K562 (cell line): ENCODE measurements around the gene EGR1. TPM values are rescaled to one million over a fixed set of nuclear protein-coding genes. Genes with fewer than 3 reads are reported as not detected.
A peak's percentile ranks its signal among the peaks of the same experiment; 100 is the strongest.

ENCODE experiments used
- DACH1 ChIP-seq: fragments of 450-650 bp; IDR thresholded peaks from 2 replicates; pipeline ENCODE4 v1.6.1; 2018; ENCODE audit not compliant: partially characterized antibody
- ESRRA ChIP-seq: fragments of 450-650 bp; IDR thresholded peaks from 2 replicates; pipeline ENCODE4 v1.6.1; 2014; ENCODE audit warnings: low read depth, mild to moderate bottlenecking, moderate library complexity, borderline replicate concordance
- GTF2A2 ChIP-seq: IDR thresholded peaks from 2 replicates; pipeline ENCODE4 v1.6.1; 2016; ENCODE audit warnings: mild to moderate bottlenecking, missing genetic modification characterization, missing compliant biosample characterization
- KLF13 ChIP-seq: fragments of 450-650 bp; IDR thresholded peaks from 2 replicates; pipeline ENCODE4 v1.6.1; 2016; ENCODE audit warnings: missing genetic modification characterization, low read depth, mild to moderate bottlenecking, missing compliant biosample characterization, moderate library complexity, borderline replicate concordance
- MCM5 ChIP-seq: fragments of 450-650 bp; IDR thresholded peaks from 2 replicates; pipeline ENCODE4 v1.6.1; 2016; ENCODE audit warnings: low read depth
- NFIX ChIP-seq: fragments of 250-450 bp; sonication (Bioruptor Pico); IDR thresholded peaks from 2 replicates; pipeline ENCODE4 v1.4.0; 2020; ENCODE audit warnings: low read depth, mild to moderate bottlenecking, moderate library complexity
- PCBP1 ChIP-seq: fragments of 200-400 bp; formaldehyde crosslinking; IDR thresholded peaks from 2 replicates; pipeline ENCODE4 v1.6.1; 2018; ENCODE audit warnings: mild to moderate bottlenecking, low read depth, low read length; ENCODE audit not compliant: poor library complexity, severe bottlenecking
- PHF21A ChIP-seq: fragments of 450-650 bp; IDR thresholded peaks from 2 replicates; pipeline ENCODE4 v1.6.1; 2017; ENCODE audit warnings: low read depth, borderline replicate concordance
- RFX5 ChIP-seq: IDR thresholded peaks from 2 replicates; pipeline ENCODE4 v1.6.1; 2011; ENCODE audit warnings: low read depth, mild to moderate bottlenecking, improper control_type of control experiment, low read length
- SREBF1 ChIP-seq: fragments of 150-350 bp; IDR thresholded peaks from 2 replicates; pipeline ENCODE4 v1.6.1; 2014; ENCODE audit warnings: antibody characterized with exemption, low read depth, low read length, borderline replicate concordance
- TAF9B ChIP-seq: fragments of 450-650 bp; IDR thresholded peaks from 2 replicates; pipeline ENCODE4 v1.6.1; 2018; ENCODE audit warnings: mild to moderate bottlenecking; ENCODE audit not compliant: partially characterized antibody
- ZC3H11A ChIP-seq: IDR thresholded peaks from 2 replicates; pipeline ENCODE4 v1.6.1; 2012; ENCODE audit warnings: low read depth, low read length, improper control_type of control experiment
- ZNF740 ChIP-seq, 3 experiments: fragments of 200-800 bp in 1 of 3; sonication (Bioruptor generic) in 1 of 3; sonication (generic) in 1 of 3; formaldehyde crosslinking in 1 of 3; IDR thresholded peaks; 2 replicates each; pipeline versions ENCODE4 v1.6.1 to v1.8.0; 2016 to 2022; ENCODE audit warnings: mild to moderate bottlenecking in 2 of 3, missing compliant biosample characterization in 2 of 3, missing genetic modification characterization in 2 of 3, missing genetic modification reagents in 1 of 3
- polyA plus RNA-seq, 8 experiments: library from polyadenylated mRNA; depleted of rRNA in 4 of 8; stranded (reverse) in 5 of 8; unstranded in 3 of 8; fragments of >200 nt; fragmentation: Nextera tagmentation in 2 of 8; fragmentation: Illumina TruSeq in 1 of 8; extraction: Ambion mirVana in 2 of 8; extraction: Trizol in 1 of 8; gene quantifications; 2 replicates each; pipeline versions ENCODE4 v1.2.1 to v1.2.3, GENCODE V29; 2011 to 2014; ENCODE audit warnings: inconsistent platforms in 1 of 8, missing spikeins in 1 of 8
- total RNA-seq, 7 experiments: library from RNA; depleted of rRNA in 6 of 7; stranded (reverse); fragments of >200 nt in 6 of 7; fragmentation: Illumina TruSeq in 2 of 7; extraction: Trizol in 2 of 7; gene quantifications; 2 replicates each; pipeline versions ENCODE4 v1.2.1 to v1.2.3, GENCODE V29; 2011 to 2021; ENCODE audit warnings: low replicate concordance in 1 of 7
- TF ChIP-seq, protein P1 (sequence below): sonication (generic); formaldehyde crosslinking; IDR thresholded peaks from 2 replicates; pipeline ENCODE4 v1.8.1; 2023; ENCODE audit warnings: missing genetic modification reagents, mild to moderate bottlenecking, borderline replicate concordance
- TF ChIP-seq, protein P2 (sequence below): fragments of 450-650 bp; IDR thresholded peaks from 2 replicates; pipeline ENCODE4 v1.6.1; 2017; ENCODE audit warnings: antibody characterized with exemption
- TF ChIP-seq, protein P3 (sequence below): fragments of 150-350 bp; conservative IDR thresholded peaks from 2 replicates; pipeline ENCODE4 v1.6.1; 2014; ENCODE audit warnings: low read length

The EGR1 gene
- total and polyA plus RNA-seq, 9 of the 15 experiments (the other 6 are each of a cell fraction or from before 2014, with no cell fraction given), result 1.3 to 132 (median 21.5) TPM

DNA sequence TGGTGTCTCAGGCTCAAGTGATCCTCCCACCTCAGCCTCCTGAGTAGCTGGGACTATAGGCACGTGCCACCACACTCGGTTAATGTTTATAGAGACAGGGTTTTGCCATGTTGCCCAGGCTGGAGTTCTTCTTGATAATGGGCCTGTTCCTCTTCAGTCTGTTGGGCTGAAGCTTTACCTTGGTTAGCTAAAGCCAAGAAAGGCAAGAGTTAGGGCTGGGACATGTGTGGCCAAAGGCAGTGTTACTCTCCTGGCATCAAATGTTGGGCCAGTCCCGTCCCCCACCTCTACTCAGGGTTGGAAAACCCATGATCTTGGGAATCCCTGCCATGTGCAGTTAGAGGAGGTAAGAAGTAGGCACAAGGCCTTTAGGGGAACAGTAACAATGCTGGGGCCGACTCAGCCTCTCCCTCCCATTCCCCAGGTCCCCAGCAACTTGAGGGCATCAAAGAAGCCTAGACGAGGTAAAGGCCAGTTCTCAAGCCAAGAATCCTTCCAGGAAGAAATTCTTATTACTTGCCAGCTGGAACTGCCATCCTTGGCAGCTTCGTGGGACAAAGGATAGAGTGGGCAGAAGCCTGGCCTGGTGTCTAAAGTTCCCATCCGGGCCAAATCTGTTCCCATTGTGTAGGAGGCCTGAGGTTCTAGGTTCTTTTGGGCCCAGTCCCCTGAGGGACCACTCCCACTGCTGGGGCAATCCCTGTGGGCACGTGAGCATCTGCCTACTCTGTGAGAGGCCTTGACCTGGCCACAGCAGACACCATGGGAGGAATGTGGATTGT lies 4.5 kb downstream of the EGR1 start (continued):
- TF ChIP-seq, protein P1, sequence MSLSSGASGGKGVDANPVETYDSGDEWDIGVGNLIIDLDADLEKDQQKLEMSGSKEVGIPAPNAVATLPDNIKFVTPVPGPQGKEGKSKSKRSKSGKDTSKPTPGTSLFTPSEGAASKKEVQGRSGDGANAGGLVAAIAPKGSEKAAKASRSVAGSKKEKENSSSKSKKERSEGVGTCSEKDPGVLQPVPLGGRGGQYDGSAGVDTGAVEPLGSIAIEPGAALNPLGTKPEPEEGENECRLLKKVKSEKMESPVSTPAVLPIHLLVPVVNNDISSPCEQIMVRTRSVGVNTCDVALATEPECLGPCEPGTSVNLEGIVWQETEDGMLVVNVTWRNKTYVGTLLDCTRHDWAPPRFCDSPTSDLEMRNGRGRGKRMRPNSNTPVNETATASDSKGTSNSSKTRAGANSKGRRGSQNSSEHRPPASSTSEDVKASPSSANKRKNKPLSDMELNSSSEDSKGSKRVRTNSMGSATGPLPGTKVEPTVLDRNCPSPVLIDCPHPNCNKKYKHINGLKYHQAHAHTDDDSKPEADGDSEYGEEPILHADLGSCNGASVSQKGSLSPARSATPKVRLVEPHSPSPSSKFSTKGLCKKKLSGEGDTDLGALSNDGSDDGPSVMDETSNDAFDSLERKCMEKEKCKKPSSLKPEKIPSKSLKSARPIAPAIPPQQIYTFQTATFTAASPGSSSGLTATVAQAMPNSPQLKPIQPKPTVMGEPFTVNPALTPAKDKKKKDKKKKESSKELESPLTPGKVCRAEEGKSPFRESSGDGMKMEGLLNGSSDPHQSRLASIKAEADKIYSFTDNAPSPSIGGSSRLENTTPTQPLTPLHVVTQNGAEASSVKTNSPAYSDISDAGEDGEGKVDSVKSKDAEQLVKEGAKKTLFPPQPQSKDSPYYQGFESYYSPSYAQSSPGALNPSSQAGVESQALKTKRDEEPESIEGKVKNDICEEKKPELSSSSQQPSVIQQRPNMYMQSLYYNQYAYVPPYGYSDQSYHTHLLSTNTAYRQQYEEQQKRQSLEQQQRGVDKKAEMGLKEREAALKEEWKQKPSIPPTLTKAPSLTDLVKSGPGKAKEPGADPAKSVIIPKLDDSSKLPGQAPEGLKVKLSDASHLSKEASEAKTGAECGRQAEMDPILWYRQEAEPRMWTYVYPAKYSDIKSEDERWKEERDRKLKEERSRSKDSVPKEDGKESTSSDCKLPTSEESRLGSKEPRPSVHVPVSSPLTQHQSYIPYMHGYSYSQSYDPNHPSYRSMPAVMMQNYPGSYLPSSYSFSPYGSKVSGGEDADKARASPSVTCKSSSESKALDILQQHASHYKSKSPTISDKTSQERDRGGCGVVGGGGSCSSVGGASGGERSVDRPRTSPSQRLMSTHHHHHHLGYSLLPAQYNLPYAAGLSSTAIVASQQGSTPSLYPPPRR (CRISPR knock-in tag), result no peak
- TF ChIP-seq, protein P2, sequence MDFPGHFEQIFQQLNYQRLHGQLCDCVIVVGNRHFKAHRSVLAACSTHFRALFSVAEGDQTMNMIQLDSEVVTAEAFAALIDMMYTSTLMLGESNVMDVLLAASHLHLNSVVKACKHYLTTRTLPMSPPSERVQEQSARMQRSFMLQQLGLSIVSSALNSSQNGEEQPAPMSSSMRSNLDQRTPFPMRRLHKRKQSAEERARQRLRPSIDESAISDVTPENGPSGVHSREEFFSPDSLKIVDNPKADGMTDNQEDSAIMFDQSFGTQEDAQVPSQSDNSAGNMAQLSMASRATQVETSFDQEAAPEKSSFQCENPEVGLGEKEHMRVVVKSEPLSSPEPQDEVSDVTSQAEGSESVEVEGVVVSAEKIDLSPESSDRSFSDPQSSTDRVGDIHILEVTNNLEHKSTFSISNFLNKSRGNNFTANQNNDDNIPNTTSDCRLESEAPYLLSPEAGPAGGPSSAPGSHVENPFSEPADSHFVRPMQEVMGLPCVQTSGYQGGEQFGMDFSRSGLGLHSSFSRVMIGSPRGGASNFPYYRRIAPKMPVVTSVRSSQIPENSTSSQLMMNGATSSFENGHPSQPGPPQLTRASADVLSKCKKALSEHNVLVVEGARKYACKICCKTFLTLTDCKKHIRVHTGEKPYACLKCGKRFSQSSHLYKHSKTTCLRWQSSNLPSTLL, result no peak
- no peak; the same call in 1 of the 2 replicates for TF ChIP-seq ESRRA
- TF ChIP-seq DACH1, result no peak
- no peak for TF ChIP-seq ZNF740 (CRISPR knock-in tag; IDR thresholded peaks at IDR 0.05)
- TF ChIP-seq ZNF740 (tag; IDR thresholded peaks at IDR 0.05), result no peak
- TF ChIP-seq PCBP1, result no peak
- no peak for TF ChIP-seq MCM5
- TF ChIP-seq ZC3H11A, result no peak
- no peak for TF ChIP-seq TAF9B
- TF ChIP-seq KLF13 (tag), result no peak
- peak; percentile 5; the same call in 1 of the 2 replicates for TF ChIP-seq PHF21A
- no peak for TF ChIP-seq SREBF1
- no peak for TF ChIP-seq GTF2A2 (tag)
- TF ChIP-seq NFIX (CRISPR knock-in tag), result no peak
- no peak; the same call in 1 of the 2 replicates for TF ChIP-seq RFX5
- TF ChIP-seq, protein P3, sequence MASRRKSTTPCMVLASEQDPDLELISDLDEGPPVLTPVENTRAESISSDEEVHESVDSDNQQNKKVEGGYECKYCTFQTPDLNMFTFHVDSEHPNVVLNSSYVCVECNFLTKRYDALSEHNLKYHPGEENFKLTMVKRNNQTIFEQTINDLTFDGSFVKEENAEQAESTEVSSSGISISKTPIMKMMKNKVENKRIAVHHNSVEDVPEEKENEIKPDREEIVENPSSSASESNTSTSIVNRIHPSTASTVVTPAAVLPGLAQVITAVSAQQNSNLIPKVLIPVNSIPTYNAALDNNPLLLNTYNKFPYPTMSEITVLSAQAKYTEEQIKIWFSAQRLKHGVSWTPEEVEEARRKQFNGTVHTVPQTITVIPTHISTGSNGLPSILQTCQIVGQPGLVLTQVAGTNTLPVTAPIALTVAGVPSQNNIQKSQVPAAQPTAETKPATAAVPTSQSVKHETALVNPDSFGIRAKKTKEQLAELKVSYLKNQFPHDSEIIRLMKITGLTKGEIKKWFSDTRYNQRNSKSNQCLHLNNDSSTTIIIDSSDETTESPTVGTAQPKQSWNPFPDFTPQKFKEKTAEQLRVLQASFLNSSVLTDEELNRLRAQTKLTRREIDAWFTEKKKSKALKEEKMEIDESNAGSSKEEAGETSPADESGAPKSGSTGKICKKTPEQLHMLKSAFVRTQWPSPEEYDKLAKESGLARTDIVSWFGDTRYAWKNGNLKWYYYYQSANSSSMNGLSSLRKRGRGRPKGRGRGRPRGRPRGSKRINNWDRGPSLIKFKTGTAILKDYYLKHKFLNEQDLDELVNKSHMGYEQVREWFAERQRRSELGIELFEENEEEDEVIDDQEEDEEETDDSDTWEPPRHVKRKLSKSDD, result no peak; the same call in 1 of the 2 replicates
